ENCODE results near the gene LINC01488. TPM values are rescaled to one million over a fixed set of nuclear protein-coding genes. Genes with fewer than 3 reads are reported as not detected.

LINC01488 gene
- total RNA-seq, 2 experiments from 2014 or later: not detected

- POLR2A ChIA-PET: no interaction called here
- CTCF ChIA-PET: no interaction called here
Observed at GRCh38 chr11:69520186-69520916, 38.9 kb downstream of the LINC01488 start.

GRCh38 chr11:69521457-69521856 is 40.0 kb downstream of the LINC01488 start:
- CTCF ChIA-PET: interaction anchor here (0.6 kb wide), 1 partner anchor 131 kb away, joined by 3 read pairs; no protein-coding TSS in a partner anchor
- POLR2A ChIA-PET: no interaction called here

GRCh38 chr11:69523453-69523852 is 42.0 kb downstream of the LINC01488 start:
- POLR2A ChIA-PET: no interaction called here
- CTCF ChIA-PET: no interaction called here

- ChIA-PET POLR2A (no interaction called here), CTCF (no interaction called here)
Observed at GRCh38 chr11:69524291-69524882, 42.9 kb downstream of the LINC01488 start.

- ChIA-PET POLR2A (no interaction called here), CTCF (no interaction called here)
Observed at GRCh38 chr11:69524991-69525411, 43.5 kb downstream of the LINC01488 start.

- POLR2A ChIA-PET: no interaction called here
- CTCF ChIA-PET: no interaction called here
Observed at GRCh38 chr11:69525516-69526452, 44.3 kb downstream of the LINC01488 start.

- ChIA-PET CTCF (no interaction called here), POLR2A (no interaction called here)
Observed at GRCh38 chr11:69526453-69526810, 45.0 kb downstream of the LINC01488 start.

- ChIA-PET POLR2A (no interaction called here), CTCF (no interaction called here)
Observed at GRCh38 chr11:69529001-69529400, 47.5 kb downstream of the LINC01488 start.

GRCh38 chr11:69530278-69531070 is 49.0 kb downstream of the LINC01488 start:
- POLR2A ChIA-PET: no interaction called here
- CTCF ChIA-PET: no interaction called here

- ChIA-PET CTCF (no interaction called here), POLR2A (no interaction called here)
Observed at GRCh38 chr11:69531071-69531716, 49.7 kb downstream of the LINC01488 start.

GRCh38 chr11:69531717-69532088 is 50.2 kb downstream of the LINC01488 start:
- ChIA-PET POLR2A (interaction anchor here (0.7 kb wide), 1 partner anchor 166 kb away, joined by 3 read pairs; no protein-coding TSS in a partner anchor), CTCF (no interaction called here)

- ChIA-PET POLR2A (no interaction called here), CTCF (no interaction called here)
Observed at GRCh38 chr11:69533296-69534165, 52.1 kb downstream of the LINC01488 start.

- POLR2A ChIA-PET: no interaction called here
- CTCF ChIA-PET: no interaction called here
Observed at GRCh38 chr11:69534166-69534530, 52.7 kb downstream of the LINC01488 start.

- ChIA-PET POLR2A (no interaction called here), CTCF (no interaction called here)
Observed at GRCh38 chr11:69535908-69536307, 54.4 kb downstream of the LINC01488 start.

GRCh38 chr11:69536406-69536805 is 54.9 kb downstream of the LINC01488 start:
- ChIA-PET POLR2A (no interaction called here), CTCF (no interaction called here)

GRCh38 chr11:69537126-69537525 is 55.7 kb downstream of the LINC01488 start:
- POLR2A ChIA-PET: no interaction called here
- CTCF ChIA-PET: no interaction called here

- POLR2A ChIA-PET: no interaction called here
- CTCF ChIA-PET: interaction anchor here (0.6 kb wide), 1 partner anchor 59 kb away, joined by 4 read pairs; no protein-coding TSS in a partner anchor
Observed at GRCh38 chr11:69537855-69538640, 56.6 kb downstream of the LINC01488 start.

GRCh38 chr11:69538854-69539253 is 57.4 kb downstream of the LINC01488 start:
- ChIA-PET POLR2A (no interaction called here), CTCF (no interaction called here)

Measured in activated CD8-positive, alpha-beta memory T cell treated with anti-CD3 and anti-CD28 coated beads for 36 hours (primary cell).